GM19351 (cell line): ENCODE data around the gene FIBIN.
"Not testable (repeated sequence)": the region's sequence is repeated elsewhere in the genome, so short reads cannot be mapped to it uniquely, and the experiment has no call there.

Source experiments
- ATAC-seq: cut with Tn5 transposase; IDR thresholded peaks from one replicate; pipeline ENCODE4 v1.9.1; 2021; ENCODE audit warnings: mild to moderate bottlenecking, moderate library complexity; ENCODE audit not compliant: unreplicated experiment

The FIBIN gene

GRCh38 chr11:26976389-26976788, 17.5 kb upstream of the FIBIN start:
- no peak for ATAC-seq

GRCh38 chr11:26977209-26977608, 16.7 kb upstream of the FIBIN start:
- ATAC-seq, result not testable (repeated sequence)

- no peak for ATAC-seq
These were observed 10.3 kb upstream of the FIBIN start for GRCh38 chr11:26983645-26984044.

- ATAC-seq, result no peak
These were observed 8.4 kb upstream of the FIBIN start for GRCh38 chr11:26985470-26985869.

DNA sequence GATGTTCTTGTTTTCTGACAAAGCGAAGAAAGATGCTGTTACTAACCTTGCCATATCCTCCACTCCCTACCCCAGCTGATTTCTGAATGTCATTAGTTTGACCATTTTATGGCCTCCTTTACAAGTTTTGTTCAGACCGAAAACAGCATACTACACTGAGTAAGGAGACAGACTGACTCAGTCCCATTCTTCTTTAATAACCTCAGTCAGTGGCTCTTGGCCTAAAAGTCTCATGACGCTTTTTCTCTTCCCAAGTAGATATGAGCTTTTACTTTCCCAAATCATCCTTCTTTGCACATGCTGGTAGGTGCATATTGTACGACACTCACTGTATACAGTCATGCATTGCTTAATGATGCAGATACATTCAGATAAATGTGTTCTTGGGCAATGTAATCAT, 8.0 kb upstream of the FIBIN start:
- ATAC-seq, result no peak

DNA sequence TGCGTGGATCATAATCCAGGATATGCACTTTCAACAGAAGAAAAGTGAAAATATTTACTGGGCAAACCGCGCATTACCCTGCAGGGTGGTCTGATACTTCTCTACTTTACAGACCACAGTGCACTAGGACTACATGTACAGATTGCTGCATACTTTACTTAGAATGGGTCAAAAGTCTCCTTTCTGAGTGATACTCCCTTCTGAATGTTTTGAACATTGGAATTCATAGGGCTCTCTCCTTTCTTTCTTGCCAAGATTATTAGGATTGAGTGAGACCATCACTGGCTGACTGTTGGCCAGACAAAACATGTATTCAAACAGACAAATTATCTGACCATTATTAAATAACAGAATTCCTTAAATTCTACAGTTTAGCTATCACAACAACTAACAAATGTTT, 6.6 kb upstream of the FIBIN start:
- no peak for ATAC-seq

DNA sequence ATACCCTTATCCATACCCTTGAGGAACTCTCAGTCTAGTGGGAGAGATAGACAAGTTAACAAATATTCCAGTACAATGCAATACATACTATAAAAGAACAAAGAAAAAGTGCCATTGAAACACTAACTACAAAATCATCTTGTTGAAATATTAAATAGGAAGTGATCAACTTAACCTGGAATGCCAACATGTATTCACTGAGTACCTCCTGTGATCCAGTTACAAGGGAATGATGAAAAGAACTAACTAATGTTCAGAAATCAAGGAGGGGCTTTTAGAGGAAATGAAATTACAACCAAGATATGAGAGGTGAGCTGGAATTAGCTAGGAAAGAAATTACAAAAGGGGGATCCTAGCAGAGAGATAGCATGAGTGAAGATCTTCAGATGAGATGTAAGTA, 6.2 kb upstream of the FIBIN start:
- no peak for ATAC-seq

GRCh38 chr11:26992031-26992541, 1.8 kb upstream of the FIBIN start:
- ATAC-seq, result no peak

DNA sequence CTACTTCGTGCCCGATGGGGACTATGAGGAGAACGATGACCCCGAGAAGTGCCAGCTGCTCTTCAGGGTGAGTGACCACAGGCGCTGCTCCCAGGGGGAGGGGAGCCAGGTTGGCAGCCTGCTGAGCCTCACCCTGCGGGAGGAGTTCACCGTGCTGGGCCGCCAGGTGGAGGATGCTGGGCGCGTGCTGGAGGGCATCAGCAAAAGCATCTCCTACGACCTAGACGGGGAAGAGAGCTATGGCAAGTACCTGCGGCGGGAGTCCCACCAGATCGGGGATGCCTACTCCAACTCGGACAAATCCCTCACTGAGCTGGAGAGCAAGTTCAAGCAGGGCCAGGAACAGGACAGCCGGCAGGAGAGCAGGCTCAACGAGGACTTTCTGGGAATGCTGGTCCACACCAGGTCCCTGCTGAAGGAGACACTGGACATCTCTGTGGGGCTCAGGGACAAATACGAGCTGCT, 751 bp downstream of the FIBIN start:
- ATAC-seq, result no peak

DNA sequence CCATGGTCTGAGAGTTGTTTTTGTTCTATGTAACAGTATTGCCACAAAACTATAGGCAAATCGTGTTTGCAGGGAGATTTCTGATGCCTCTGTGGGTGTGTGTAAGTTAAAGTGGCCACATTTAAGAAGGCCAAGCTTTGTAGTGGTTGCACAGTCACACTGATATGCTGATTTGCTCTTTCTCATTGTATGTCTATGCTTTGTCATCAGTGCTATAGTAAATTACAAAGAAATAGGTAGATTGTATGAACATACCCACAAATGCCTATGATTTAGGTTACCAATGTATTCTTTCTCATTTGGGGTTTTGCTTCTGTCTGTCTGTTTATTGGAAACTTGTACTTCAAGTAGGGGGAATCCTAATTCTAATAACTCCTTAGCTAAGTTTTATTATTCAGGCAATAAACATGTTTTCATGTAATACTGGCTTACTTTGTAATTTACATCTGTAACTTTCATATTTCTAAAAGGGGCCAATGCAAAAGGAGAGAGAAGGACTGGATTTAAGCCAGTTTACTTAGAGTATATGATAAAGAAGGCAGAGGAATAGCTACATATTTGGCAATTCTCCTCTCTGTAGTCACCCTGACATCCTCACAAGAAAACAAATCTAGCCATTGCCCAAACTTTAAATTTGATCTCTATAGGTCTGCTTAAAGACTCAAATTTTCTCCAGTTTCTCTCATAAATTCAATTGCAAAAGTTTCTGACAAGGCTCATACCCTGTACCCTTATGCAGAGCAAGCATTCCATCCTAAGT, 2.0 kb downstream of the FIBIN start:
- ATAC-seq, result no peak

GRCh38 chr11:26997378-26997777, 3.5 kb downstream of the FIBIN start:
- no peak for ATAC-seq

DNA sequence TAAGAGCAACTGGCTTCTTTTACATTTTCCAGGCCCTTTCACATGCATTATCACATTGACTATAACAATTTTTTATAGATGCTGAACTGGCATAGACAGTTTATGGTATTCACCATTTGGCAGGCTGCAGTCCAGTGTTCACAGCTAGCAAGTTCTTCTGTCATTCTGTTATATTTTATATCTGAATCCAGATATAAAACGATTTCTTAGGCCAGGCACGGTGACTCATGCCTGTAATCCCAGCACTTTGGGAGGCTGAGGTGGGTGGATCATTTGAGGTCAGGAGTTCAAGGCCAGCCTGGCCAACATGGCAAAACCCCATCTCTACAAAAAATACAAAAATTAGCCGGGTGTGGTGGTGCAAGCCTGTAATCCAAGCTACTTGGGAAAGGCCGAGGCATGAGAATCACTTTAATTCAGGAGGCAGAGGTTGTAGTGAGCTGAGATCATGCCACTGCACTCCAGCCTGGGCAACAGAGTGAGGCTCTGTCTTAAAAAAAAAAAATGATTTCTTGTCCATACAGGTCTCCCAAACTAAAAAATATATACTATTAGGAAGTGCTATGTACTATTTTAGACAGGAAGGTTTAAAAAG, 7.3 kb downstream of the FIBIN start:
- not testable (repeated sequence) for ATAC-seq

DNA sequence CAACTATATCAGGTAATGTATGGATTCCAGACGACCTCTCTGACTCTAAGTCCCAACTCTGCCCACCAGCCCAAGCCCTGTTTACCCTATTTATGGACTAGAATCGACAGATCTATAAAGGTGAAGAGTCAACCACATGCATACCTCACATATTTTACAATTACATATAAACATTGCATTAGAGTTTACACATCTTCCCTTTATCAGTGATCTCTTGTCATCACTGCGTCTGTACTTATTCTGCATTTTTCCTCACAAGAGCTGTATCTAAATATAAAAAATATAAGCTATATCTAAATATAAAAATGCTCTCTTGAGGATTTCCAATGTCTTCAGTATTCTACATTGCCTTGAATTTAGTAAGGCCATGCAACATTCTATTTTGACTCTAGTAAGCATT, 8.5 kb downstream of the FIBIN start:
- no peak for ATAC-seq

DNA sequence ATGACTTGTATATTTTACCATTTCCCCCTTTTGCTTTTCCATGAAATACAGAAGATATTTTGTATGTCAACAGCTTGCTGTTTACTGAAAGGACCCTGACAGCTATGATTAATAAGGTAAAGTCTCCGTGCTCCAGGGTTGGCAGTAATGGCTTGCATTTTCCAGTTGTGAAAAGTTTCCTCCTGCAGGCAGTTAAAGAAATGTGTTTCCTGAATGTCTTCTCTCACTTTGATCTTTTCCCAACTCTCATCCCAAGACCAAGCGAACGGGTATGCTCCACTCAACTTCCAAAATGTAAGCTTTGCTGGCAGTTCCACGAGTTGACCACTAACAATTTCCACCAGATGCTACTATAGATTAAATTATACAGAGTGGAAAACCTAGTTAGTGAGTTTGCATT, 8.9 kb downstream of the FIBIN start:
- no peak for ATAC-seq

DNA sequence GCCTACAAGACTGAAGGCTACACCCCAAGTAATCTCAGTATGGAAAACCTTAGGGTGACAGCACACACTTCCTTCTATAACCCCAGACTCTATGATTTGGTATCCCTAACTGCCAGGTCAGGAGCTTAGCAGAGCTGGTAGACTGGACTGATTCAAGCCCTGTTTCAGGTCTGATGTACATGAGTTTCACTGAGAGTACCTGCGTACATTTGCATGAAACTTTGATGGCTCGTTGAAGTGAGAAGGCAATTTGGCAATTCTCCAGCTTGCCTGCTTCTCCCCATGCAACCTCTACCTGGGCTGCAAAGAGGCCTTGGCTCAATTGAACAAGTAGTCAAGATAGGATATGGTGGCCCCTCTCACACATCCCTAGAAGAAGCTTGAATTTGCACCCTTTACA, 10.2 kb downstream of the FIBIN start:
- ATAC-seq, result no peak

GRCh38 chr11:27008811-27009535, 15.1 kb downstream of the FIBIN start:
- ATAC-seq, result no peak

- ATAC-seq, result no peak
These were observed 17.8 kb downstream of the FIBIN start for GRCh38 chr11:27011560-27012233.

DNA sequence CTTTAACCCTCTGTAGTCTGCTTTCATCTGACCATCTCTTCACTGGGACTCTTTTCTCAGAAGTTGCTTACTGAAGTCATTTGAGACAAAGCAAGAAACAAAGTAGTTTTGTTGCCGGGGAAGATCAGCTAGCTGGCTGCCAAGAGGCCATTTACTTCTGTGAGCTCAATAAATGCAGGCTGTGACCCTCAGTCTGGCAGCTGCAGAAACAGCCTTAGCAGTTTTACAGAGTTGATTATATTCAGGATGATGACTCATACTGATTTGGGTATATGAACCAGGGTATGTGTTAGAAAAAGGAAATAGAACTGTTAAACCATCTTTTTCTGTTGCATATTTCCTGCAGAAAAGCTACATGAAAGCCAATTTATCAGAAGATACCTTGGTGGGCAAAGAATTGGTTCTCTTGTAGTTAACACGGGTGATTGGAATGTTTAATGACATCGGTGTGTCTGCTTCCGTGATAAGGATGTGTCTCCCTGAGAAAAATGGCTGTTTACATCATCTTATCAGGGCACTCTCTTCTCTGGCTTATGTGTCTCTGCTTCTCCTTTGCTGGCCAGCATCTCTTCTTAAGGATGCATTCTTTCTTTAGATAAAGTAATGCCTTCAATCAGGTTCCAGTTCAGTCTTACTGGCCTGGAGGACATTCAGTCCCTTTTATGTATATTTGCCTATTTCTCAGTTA, 18.5 kb downstream of the FIBIN start:
- ATAC-seq, result no peak

- no peak for ATAC-seq
These were observed 20.0 kb downstream of the FIBIN start for GRCh38 chr11:27013781-27014361.

DNA sequence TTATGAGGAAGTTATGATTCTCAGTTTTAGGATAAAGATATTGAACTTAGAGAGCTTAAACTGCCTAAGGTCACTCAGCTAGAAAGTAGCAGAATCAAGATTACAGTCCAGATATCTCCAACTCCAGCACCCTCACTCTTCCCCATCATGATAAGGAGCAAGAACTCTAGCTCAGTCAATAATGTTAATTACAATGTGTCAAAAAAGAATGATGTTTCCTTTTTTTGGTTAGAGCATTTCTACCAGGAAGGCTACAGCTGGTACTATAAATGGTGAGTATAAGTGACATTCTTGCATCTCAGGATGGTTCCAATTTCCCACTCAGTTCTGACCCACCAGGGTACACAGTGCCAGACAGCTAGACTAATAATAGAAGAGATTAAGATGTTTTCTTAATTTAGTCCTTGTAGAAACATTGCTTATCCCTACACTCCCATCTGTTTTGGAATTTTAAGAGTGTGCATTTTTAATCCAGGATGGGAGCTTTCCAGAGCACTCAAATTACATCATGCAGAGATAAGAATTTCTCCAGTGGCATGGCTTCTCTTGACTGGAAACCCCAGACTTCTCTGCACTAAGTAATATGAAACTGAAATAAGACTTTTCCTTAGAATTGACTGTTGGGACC, 25.1 kb downstream of the FIBIN start:
- ATAC-seq, result no peak
